AG09309 (cell line): ENCODE measurements around the gene NUP214.
"Not testable (repeated sequence)": the region's sequence is repeated elsewhere in the genome, so short reads cannot be mapped to it uniquely, and the experiment has no call there.

Experiments used
- DNase-seq: peaks from one replicate; pipeline ENCODE4 v3.0.0-alpha.2; 2010; ENCODE audit warnings: low read depth
- H3K4me3 ChIP-seq: 2 replicates; pipeline ENCODE4 v1.5.1; 2011; ENCODE audit warnings: mild to moderate bottlenecking, low read depth, low read length, moderate library complexity; ENCODE audit not compliant: control insufficient read depth
- CTCF ChIP-seq: IDR thresholded peaks from 2 replicates; pipeline ENCODE4 v1.5.1; 2011; ENCODE audit warnings: mild to moderate bottlenecking, low read depth, low read length, inconsistent platforms; ENCODE audit not compliant: insufficient read depth, control insufficient read depth; ENCODE audit errors: missing control alignments

The NUP214 gene

GRCh38 chr9:131149688-131150053, 24.3 kb downstream of the NUP214 start:
- DNase-seq: no peak
- no peak overlapping the region for H3K4me3 ChIP-seq
- no peak for TF ChIP-seq CTCF

GRCh38 chr9:131153595-131153994, 28.2 kb downstream of the NUP214 start:
- DNase-seq: no peak
- no peak overlapping the region for H3K4me3 ChIP-seq
- TF ChIP-seq CTCF: no peak

- DNase-seq, H3K4me3 ChIP-seq: not testable (repeated sequence)
Observed at GRCh38 chr9:131158673-131159072, 33.3 kb downstream of the NUP214 start.

GRCh38 chr9:131160416-131161112, 35.2 kb downstream of the NUP214 start:
- TF ChIP-seq CTCF: no peak
- no peak for DNase-seq
- H3K4me3 ChIP-seq: no peak overlapping the region

- DNase-seq: no peak
- no peak overlapping the region for H3K4me3 ChIP-seq
- no peak for TF ChIP-seq CTCF
Observed at GRCh38 chr9:131161585-131161984, 36.2 kb downstream of the NUP214 start.

GRCh38 chr9:131162886-131163285, 37.5 kb downstream of the NUP214 start:
- H3K4me3 ChIP-seq: no peak overlapping the region
- TF ChIP-seq CTCF: no peak
- DNase-seq: no peak

GRCh38 chr9:131165523-131165922, 40.1 kb downstream of the NUP214 start:
- no peak overlapping the region for H3K4me3 ChIP-seq
- no peak for TF ChIP-seq CTCF
- no peak for DNase-seq
